HG03097 (cell line): ENCODE data around the gene RINL.
"Not testable (repeated sequence)": the region's sequence is repeated elsewhere in the genome, so short reads cannot be mapped to it uniquely, and the experiment has no call there.

Source experiments
- ATAC-seq: cut with Tn5 transposase; IDR thresholded peaks from one replicate; pipeline ENCODE4 v1.9.1; 2021; ENCODE audit not compliant: unreplicated experiment, low FRiP score

Gene RINL

DNA sequence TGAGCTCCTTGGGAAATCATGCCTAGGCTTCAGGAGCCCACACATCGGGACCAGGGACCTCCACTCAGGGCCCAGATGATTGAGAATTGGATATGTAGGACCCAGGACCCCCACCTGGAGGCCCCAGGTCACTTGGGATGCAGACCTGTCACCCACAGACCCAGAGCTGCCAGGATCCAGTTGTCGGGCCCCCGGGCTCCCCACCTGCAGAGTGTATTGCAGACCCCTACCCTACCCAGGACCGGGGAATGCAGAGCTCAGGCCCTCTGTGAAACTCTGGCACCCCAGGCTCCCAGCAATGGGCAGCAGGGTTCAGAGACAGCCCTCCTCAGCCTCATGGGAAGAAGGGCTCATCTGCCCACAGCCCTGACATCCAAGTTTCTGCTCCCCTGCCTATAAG is 27.5 kb upstream of the RINL start:
- ATAC-seq: no peak

DNA sequence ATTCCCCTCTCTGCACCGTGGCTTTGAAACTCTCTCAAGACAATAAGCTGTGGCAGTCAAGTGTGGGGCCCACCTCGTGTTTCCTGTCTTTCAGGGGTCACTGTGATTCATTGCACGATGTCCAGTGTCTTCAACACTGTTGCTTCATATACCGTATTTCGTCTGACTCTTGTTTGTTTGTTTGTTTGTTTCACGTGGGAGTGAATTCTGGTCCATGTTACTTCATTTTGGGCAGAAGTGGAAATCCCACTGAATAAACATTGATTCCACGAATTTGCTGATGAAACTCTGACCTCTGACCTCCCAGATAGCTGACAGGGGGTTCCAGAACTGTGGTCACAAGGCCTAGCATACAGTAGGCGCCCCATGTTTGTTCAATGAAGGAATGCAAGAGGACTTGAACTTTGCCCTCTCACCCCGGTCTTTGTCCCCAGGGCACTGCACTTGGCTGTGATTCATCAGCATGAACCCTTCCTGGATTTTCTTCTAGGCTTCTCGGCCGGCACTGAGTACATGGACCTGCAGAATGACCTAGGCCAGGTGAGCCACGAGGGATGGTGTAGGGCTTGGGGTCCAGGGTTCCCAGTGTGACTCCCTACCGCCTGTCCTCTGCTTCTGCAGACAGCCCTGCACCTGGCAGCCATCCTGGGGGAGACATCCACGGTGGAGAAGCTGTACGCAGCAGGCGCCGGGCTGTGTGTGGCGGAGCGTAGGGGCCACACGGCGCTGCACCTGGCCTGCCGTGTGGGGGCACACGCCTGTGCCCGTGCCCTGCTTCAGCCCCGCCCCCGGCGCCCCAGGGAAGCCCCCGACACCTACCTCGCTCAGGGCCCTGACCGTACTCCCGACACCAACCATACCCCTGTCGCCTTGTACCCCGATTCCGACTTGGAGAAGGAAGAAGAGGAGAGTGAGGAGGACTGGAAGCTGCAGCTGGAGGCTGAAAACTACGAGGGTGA is 26.8 kb upstream of the RINL start:
- ATAC-seq: no peak

DNA sequence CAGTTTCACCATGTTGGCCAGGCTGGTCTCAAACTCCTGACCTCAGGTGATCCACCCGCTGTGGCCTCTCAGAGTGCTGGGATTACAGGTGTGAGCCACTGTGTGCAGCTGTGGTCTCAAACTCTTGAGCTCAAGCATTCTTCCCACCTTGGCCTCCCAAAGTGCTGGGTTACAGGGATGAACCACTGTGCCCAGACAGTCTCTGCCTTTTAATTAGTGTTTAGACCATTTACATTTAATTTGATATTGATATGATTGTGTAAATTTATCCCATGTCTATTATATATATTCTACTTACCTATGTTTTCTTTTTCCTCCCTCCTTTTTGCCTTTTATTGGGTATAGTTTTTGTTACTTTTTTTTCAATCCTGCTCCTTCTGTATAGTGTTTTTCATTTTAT is 23.6 kb upstream of the RINL start:
- no peak for ATAC-seq

DNA sequence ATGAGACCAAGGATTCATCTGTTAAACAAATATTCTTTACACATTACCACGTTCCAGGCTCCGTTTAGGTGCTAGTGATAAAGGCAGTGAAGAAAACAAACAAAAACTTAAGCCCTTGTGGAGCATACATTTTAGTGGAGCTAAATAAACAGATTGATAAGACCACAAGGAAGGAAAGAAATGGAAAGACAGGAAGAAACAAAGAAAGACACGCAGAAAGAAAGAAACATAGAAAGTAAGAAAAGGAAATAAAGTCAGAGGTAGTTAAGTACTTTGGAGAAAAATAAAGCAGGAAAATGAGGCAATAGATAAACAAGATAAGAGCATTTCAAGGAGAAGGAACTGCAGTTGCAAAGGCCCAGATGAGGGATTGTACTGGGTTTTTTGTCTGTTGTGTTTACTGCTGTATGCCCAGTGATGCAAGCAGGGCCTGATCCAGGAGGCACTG is 22.7 kb upstream of the RINL start:
- no peak for ATAC-seq

DNA sequence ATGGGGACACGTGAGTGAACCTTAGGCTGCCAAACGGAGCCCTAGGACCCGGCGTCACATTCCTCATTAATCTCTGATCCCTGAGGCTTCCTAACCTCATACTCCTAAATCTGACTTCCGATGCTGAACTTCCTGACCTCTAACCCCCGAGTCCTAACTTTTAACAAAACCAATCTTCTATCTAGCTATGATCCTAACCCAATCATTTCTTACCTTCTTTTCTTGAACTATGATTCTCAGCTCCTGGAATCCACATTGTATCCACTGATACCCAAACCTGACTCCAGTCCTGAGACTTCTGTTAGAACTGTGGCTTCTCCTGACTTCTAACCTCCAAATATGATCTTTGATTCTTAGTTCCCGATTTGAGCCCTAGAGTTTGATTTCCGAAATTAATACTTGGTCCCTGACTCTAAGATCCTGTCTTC is 22.1 kb upstream of the RINL start:
- ATAC-seq: no peak

DNA sequence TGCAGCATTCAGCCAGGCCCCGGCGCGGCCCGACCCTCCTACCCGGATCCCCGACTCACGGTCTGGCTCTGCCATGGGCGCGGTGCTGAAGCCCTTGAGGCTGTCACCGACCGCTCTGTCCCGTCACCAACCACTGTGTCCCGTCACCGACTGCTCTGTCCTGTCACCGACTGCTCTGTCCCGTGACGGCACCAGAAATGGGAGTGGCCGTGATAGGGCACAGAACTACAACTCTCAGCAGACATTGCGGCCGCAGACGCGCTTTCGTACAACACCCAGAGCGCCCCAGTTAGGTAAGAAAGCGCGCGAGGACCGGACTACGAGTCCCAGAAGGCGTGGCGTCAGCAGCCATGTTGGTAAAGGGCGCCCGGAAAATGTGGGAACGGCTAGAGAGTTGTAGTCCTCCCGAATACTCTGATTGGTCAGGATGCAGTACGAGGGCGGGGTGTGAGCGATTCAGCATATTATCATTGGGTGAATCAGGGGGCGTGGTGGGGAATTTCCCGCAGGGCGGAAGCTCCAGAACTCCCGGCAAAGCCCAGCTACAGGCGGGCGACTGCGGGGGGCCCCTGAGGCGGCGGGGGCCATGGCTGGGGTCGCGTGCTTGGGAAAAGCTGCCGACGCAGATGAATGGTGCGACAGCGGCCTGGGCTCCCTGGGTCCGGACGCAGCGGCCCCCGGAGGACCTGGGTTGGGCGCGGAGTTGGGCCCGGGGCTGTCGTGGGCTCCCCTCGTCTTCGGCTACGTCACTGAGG is 21.5 kb upstream of the RINL start, which contains the start of the genes NFKBIB and SIRT2:
Gene NFKBIB, plus strand, starts transcription at position 523 of the 755 bp plus-strand sequence. Its CDS starts 64 bp downstream, at position 587.
Gene SIRT2, minus strand, starts transcription at position 172 of the 755 bp plus-strand sequence. Its CDS starts 97 bp downstream, at position 75.
- peak; percentile 94 for ATAC-seq

DNA sequence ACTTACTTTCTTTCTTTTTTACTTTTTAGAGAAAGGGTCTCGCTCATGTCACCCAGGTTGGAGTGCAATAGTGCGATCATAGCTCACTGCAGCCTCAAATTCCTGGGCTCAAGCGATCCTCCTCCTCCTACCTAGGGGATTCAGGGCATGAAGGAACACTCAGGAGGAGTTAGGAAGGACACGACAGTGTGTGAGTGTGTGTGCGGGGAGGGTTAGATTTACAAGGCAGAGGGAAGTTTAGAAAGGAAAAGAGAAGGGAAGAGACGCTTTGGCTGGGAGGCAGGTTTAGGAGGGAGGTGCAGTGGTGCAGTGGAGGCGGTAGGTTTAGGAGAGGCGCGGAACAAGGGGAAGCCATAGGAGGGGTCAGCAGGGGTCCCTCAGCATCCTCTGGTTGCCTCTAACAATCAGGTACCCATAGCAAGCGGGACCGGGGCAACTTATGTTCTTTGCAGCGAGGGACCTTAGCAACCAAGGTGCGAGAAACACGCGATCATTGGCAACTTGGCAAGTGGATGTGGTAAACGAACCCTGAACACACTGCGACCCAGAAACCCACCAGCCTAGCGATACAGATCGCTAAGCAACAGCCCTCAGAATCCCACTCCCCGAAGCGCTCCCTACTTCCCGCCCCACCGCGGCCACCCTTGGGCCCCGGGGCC is 20.8 kb upstream of the RINL start:
- ATAC-seq: no peak

DNA sequence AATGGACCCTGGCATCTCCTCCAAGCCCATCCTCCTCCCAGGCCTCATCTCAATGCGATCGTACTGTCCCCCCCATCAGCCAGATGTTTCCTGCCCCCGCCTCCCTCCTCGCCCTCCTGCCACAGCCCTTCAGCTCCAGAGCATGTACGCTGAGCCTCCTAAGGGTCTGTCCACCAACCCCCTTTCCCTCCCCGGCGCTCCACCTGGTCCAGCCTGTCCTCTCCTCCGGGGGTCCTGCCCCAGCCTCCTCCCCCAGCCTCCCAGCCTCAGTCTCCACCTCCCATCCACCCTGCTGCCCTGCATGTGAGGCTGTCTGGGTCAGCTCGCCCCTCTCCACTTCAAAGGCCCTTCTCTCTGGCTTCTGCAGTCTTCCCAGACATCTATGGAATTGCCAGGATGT is 16.9 kb upstream of the RINL start:
- no peak for ATAC-seq

DNA sequence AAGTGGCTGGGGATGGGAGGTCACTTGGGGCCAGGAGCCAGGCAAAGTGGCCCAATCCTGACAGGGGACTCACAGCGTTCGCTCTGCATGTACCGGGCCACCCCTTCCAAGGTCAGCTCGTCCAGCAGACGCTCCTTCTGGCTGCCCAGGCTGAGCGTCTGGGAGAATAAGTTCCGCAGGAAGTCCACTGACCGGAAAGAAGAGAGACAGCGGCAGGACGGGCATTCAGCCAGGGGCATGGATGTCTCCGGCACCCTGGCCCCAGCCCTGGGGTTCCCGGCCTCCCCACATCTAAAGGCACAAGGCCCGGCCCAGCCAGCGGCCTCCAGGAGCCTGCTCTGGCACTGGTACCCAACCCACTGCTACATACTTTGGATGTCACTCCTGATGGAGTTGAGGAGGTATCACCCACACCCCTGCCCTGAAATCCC is 15.3 kb upstream of the RINL start:
- ATAC-seq: no peak

DNA sequence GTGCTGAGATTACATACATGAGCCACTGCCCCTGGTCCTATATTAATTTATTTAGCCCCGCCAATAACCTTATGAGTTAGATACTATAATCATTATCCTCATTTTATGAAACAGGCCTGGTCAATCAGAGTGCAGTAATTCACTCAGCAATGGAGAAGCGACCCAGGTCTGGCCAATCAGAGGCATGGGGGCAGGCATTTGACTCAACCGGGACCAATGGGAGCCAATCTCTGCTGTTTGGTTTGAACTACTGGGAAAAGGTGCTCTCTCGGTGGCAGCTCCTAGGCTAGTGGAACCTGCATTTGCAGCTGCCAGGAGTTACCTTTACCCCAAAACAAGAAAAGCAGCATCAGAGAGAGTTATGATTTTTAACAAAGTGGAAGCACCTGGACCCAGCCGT is 14.8 kb upstream of the RINL start:
- no peak for ATAC-seq

DNA sequence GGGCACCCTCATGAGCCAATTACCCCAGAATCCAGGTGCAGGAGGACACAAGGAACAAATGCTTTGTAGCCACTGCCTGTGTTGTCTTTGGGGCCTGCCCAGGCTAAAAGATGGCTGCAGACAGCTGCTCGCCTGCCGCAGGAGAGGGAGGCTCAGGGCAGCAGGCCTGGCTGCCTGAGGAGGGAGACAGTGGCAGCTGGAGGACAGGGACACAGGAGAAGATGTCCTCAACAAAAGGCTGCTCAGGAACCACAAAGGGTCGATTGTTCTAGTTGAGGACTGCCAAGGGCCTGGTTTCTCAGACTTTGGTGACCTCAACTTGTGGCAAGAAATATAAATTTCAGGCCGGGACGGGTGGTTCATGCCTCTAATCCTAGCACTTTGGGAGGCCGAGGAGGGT is 13.7 kb upstream of the RINL start:
- no peak for ATAC-seq

DNA sequence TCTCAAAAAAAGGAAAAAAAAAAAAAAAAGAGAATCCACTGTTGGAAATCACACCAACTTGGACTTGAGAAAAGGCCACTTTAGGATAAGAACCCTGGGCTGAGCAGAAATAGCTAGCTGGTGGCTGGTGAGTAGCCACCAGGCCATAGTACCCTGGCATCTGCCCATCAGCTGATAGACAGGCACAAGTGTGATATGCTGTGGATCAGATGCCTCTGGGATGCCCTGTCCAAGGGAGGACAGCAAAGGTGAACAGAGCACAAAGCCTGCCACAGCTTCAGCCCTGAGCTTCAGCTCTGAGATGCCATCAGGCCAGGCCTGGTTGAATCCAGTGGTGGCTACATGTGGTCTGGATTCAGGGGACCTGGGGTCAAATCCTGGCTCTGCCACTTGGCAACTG is 12.6 kb upstream of the RINL start:
- ATAC-seq: no peak

DNA sequence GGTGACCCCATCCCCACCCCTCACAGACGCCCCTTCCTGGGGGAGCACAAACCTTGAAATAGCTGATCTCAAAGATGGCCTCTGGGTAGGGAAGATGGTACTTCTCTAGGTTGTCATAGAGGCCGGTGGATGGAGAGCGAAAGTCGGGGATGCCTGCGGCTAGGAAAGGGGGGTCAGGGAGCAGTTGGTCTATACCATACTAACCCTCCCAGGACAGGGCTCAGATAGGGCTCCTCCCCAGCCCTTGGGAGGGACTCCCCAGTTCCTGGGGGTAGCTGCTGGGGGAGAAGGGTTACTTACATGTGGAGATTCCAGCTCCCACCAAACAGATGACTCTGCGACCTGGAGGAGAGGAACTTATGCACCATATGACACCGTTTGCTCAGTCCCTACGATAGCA is 11.7 kb upstream of the RINL start:
- no peak for ATAC-seq

DNA sequence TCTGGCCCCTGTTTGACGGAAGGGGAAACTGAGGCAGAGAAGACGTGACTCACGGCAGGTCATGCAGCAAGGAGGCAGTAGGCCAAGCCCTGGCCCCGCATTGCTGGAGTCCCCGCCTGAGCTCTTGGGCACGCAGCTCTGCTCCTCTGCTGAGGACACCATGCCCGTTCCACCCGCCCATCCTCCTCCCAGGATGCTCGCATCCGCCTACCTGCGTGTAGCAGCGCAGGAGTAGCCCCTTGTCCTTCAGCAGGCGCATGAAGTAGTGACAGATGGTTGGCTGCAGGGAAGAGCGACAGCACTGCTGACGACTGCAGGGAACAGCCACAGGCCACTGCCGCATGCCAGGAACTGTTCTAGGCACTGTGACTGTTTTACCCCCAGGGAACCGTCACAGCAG is 10.8 kb upstream of the RINL start:
- no peak for ATAC-seq

DNA sequence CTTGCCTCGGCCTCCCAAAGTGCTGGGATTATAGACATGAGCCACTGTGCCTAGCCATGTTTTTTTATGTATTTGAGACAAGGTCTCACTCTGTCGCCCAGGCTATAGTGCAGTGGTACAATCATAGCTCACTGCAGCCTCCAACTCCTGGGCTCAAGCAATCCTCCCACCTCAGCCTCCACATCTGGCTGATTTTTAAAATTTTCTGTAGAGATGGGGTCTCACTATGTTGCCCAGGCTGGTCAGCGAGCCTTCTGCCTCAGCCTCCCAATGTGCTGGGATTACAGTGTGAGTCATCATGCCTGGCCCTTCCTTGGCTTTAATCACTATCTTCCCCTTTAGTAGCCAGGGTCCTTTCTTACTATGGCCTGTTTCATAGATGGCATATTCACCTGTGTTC is 6.6 kb upstream of the RINL start:
- ATAC-seq: not testable (repeated sequence)

DNA sequence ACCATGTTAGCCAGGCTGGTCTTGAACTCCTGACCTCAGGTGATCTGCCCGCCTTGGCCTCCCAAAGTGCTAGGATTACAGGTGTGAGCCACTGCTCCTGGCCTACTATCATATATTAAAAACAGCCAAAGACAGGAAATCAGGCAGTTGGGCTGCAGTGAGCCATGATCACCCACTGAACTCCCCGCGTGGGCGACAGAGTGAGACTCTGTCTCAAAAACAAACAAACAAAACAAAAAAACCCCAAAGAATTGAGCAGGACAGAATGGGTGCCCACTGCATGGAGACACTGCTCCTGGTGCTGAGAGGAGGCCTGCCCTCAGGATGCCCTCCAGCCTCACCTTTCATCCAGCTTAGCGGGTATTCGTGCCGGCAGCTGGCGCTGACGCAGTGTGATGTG is 5.2 kb upstream of the RINL start:
- ATAC-seq: no peak

DNA sequence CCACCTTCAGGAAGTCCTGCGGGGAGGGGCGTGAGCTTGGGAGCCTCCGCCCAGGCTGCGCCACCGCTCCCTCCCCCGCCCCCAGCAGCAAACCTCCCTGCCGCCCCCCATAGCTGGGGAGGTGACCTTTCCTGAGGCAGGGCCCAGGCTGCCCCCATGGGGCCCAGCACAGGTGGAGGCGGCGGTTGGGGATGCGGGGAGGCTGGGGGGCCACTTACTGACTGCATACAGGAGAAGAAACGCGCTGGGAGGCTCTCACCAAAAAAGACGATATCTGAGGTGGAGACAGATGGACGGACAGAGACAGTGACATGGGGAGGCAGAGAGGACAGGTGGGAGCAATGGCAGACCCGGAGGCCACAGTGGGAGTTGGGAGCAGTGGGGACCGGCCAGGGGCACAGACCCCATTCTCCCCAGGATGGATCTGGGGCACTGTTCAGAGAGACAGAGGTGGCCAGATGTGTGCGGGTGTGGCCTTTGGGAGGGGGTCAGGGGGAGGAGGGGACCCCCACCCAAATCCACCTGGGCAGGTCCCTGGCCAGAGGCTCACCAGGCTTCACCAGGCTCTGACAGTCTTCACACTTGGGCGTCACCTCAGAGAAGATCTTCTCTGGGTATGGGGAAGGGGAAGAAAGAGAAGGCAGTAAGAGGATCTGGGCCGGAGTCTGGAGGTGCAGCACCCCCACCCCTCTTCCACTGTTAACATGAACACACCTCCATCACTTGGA is 3.0 kb upstream of the RINL start:
- no peak for ATAC-seq

DNA sequence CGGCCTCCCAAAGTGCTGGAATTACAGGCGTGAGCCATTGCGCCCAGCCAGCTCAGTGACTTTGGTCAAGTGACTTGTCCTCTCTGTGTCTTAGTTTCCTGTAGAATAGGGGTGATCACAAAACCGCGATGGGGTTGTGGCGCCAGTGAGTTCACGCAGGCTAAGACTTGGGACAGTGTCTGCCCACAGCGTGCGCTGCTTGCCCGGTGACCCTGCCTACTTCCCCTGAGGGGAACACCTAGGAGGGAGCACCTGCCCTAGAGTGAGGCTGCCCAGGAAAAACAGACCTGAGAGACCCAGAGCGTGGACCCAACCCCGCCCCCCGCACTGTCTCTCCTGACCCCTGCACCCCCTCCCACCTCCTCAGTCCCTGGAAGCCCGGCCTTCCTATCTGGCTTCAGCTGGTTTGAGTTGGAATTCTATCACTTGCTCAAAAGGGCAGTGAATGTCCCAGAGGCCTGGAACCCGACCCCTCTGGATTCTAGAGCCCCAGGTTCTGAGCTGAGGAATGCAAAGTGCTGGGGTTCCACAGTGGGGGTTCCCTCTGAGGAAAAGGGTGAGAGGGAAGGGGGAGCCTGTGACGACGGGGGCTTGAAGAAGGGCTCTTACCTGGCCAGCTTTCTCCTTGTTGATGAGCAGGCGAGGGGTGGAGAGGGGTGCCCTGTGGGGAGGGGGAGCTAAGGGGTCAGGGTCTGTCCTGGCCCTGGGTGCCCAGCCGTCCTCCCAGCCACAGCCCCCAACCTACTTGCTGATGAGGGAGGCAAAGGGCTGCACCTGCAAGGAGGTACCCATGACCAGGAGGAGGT is 2.2 kb upstream of the RINL start:
- ATAC-seq: no peak

DNA sequence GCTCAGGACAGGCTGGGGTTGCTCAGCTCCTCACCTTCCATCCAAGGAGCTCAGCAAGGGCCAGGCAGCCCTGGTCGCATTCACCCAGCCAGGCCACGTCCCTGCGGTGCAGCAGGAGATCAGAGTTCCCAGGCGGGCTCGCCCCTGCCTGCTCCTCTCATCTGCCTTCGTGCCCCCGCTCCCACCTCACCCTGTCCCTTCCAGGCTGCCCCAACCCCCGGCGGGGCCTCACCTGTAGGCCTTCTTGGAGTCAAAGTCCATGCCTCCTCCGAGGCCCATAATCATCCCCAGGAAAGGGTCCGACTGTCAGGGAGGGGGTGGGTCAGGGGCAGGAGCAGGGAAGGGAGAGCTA is 1.3 kb upstream of the RINL start:
- no peak for ATAC-seq
